Stimulated activated CD4-positive, alpha-beta T cell treated with anti-CD3 and anti-CD28 coated beads, Interleukin-1b, Interleukin-23, amount 100 ng/mL, for 4 hours (primary cell): Measurements from ENCODE around the gene MYLK4.

ENCODE experiments used
- DNase-seq, 2 donors: peaks; one replicate each; pipeline ENCODE4 v3.0.0-alpha.2; 2020; ENCODE audit warnings: low read depth in 2 of 2

MYLK4 gene

DNA sequence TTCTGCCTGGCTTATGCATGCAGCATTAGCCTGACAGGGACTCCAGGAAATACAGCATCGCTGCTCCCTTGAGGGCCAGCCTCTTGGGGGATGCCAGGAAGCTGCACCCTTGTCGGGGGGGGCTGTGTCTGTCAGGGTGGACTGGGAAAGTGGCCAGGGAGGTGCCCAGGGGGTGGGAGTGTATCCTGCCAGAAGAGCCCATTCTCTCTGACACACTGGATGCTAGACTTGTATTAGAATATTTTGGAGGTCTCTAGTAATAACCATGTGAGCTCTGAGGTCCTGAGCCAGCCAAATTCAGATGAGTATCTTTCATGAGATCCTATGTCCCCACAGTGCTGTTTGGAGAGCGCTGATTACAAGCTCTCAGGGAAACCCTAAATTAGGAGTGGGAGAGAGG is 89.1 kb downstream of the MYLK4 start:
- DNase-seq, result no peak

DNA sequence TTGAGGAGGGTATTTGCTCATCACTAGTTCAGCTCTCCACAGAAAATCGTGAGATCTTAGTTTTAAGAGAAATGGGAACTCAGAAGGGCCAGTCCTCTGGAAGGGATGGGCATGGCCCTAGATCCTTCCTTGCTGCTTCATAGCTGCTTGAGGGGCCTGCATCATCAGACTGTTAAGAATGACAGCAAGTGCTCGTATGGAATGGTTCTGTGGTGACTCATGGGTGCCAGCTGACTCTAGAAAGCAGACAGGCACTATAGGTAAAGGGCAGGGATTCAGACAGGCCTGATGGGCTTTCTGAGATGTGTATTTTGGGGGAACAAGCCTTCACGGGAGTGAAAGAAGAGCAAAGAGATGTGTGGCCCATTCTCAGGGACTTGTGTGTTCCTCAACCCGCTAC is 90.8 kb downstream of the MYLK4 start:
- no peak for DNase-seq

DNA sequence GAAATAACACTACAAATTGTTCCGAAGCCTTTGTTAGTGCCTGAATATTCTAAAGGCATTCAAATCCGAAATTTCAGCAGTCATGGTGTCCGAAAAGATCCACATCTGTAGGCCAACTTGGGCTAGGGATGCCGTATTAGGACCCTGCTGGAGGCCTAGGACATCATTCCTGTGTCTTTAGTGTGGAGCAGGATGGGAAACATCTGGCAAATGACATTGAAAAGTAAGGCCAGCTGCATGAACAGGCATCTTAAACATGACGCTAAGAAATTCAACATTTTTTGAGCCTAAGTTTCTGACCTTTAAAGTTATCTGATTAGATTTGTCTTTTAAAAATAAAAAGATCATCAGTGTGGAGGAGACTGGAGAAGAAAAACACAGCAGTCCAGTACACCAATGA is 91.3 kb downstream of the MYLK4 start:
- no peak for DNase-seq

DNA sequence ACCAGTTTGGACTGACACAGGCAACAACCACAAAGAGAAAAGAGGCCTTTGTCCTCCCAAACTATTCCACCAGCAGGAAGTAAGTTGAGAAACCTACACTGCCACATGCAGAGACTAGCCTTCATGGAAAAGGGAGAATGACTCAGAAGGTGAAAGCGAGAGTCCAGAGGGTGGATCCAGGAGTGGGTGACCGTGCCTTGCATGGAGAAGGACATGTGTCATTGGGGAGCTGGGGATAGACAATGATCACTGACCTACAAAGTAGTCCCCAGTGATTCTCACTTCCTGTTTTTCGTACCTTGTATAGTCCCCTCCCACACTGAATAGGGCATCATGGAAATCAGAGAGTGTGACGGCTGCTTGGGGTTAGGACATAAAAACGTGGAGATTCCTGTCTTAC is 91.9 kb downstream of the MYLK4 start:
- DNase-seq, result no peak

DNA sequence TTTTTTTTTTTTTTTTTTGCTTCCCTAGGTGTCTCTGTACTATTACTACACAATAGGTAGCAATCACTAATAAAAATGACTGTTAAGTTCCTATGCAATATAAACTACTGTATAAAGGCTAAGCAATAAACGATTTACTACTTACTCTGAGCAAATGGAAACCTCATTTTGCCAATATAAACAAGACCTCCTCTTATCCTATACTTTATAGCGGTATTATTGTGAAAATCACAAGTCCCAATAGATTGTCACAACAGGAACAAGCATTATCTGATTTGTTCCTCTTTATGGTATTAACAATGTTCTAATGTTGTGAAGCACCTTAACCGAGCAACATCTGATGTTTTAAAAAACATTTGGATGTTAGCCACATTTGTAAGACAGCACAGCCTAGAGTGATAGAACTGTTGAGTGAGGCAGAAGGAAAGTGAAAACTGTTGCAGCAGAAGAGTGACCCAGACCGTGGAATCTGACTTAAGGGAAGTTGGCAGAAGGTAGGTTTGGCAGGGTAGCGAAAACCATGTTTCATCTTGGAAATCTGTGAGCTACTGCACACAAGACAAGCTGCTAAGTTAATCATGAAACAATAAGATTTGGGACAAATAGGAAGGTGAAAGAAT is 94.2 kb downstream of the MYLK4 start:
- no peak for DNase-seq

DNA sequence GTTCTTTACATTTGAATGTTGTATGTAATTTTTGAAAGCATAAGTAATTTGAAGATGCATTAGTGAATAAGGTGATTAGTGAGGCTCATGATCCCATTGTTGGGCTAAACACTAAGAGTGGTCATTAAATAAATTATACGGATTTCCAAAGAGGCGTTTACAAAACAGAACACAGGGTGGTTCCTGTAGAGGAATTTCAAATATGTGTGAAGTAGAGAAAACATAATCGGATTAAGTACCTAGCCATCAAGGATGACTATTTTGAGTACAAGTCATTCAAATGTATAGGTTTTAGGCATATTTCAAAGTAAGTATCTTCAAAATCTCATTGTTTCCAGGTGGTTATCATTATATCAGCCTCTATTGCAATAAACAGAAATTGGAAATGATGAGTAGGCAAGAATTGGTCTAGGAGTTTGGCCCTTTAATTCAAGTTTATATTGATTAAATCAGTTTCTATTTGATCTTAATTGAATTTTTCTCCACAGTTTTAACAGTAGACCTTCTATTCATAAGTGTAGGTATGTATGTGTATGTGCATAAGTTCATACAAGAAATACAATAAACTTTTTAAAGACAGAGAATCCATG is 94.8 kb downstream of the MYLK4 start:
- no peak for DNase-seq

DNA sequence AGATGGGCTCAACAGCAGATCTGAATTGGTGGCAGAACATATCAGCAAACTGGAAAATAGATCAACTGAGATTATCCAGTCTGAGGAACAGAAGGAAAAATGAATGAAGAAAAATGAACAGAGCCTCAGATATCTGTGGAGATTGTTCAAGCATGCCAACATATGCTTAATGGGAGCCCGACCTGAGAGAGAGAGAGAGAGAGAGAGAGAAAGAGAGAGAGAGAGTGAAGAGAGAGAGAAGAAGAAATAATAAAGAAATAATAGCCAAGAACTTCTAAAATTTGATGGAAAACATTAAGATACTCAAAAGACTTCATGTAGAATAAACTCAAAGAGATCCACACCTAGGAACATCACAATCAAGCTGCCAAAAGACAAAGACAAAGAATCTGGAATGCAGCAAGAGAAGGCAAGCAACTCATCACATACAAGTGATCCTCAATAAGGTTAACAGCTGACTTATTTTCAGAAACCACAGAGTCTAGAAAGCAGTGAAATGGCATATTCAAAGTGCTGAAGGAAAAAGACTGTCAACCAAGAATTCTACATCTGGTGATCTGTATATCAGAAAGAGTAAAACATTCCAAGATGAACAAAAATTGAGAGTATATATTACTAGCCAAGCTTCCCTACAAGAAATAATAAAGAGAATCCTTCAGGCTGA is 97.2 kb downstream of the MYLK4 start:
- no peak for DNase-seq

DNA sequence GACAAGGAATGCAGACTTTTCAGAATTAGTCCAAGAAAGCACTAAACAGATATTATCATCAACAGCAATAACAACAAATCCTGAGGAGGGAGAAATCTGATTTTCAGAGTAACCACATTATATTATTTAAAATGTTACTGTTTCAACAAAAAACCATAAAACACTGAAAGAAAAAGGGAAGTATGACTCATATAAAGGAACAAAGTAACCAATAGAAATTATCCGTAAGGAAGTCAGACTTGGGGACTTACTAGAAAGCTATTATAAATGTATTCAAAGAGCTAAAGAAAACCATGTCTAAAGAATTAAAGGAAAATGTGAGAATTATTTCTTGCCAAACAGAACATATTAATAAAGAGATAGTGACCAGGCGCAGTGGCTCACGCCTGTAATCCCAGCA is 98.1 kb downstream of the MYLK4 start:
- DNase-seq, result no peak

DNA sequence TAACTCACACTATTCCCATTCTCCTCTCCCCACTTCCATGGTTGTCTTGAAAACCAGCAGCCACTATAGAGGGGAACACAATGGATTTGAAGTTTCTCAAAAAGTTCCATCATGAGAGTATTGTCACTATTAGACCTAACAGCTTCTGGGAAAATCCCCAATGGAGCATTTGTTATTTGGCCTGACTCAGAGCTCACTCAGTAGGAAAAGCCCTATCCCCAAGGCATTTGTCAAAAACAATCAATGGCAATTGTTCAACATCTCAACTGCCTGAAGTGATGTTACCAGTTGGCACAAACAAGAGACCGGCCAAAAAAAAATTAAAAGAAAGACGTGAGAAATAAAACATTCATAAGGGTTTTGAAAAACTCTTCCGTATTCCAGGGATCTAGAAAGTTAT is 98.8 kb downstream of the MYLK4 start:
- DNase-seq, result no peak

DNA sequence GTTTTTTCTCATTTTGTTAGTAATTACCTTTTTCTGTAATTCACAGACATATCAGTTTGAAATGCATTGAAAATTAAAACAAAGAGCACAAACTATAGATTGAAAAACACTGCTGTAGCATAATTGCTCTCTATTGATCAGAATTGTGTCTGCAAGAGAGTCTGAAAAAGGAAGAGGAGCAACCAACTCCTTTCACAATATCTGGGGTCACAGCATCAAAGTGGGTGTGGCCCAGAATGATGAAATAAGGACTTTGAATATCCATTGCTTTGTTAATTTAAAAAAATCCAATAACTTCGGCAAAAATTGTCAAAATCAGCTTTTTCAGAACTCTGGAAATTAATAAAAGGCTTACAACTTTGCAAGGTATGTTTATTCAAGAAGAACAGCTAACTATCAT is 99.2 kb downstream of the MYLK4 start:
- DNase-seq, result no peak

DNA sequence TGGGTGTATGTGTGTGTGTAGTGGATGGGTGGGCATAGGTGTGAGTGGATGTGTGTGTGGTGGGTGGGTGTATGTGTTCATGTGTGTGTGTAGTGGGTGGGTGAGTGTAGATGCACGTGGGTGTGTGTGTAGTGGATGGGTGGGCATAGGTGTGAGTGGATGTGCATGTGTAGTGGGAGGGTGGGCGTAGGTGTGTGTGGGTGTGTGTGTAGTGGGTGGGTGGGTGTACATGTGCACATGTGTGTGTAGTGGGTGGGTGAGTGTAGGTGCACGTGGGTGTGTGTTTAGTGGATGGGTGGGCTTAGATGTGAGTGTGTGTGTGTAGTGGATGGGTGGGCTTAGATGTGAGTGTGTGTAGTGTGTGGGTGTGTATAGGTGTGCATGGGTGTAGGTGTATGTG is 104.4 kb downstream of the MYLK4 start:
- DNase-seq, result no peak

DNA sequence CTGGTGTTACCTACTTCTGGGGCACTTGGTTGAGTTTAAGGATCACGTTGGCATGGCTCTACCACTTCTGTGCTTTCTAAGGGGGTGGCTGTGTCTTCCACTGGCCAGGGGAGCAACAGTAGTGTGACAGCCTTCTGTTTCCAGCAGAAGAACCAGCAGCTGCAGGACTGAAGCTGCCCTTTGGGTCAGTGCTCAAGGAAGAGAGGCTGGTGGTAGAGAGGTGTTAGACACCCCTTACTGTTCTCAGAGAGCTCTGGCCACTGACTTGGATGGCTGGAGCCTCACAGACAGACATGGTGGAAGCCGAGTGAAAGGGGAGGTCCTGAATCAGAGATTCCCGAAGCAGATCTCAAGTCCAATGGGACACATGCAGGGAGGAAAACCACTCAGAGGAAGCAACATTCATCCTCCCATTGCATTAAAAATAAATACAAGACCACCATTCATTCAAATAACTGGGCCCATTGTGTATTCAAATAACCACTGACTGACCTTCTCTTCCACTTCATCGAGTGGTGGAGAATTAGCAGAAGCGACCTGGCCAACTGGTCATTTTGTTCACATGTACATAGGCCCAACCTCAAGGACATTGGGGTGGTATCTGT is 106.7 kb downstream of the MYLK4 start:
- DNase-seq, result no peak

DNA sequence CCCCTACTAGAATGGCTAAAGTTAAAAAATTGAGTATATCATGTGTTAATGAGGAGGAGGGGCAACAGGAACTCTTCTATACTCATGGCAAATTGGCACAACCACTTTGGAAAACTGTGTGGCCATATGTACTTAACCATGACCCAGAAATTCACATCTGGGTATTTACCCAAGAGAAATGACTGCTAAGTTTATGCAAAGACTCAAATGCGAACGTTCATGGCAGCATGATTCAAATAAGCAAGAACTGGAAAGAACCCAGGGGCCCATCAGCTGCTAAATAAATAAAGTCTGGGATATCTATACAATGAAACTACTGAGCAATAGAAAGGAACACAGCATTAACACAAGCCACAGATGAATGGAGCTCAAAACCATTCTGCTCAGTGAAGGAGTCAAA is 107.6 kb downstream of the MYLK4 start:
- no peak for DNase-seq

DNA sequence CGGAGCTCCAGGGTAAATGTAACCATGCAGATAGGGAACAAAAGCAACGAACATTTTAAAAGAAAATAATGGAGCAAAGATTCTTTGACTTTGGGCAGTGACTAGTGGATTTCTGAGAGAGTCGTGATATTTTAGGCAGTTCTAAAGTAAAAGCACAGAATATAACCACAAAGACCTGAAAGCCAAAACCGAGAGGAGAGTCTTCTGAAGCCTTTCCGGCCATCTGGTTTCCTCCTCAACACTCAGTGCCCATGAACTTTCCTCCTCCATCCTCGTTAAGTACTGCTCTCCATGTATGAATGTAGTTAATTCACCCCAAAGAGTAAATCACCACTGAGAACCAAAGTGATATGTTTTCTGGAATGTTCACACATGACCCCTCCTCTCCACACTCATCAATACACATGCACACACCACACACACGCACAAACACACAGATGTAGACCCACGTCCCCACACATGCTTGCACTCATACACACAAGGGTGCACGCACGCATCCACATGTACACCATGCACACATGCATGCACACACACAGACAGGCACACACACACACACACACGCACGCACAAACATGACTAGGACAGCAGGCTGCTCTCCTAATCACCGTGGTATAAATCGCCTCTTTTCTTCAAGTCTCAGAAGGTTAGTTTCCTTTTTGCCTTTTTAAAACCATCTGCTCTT is 109.5 kb downstream of the MYLK4 start:
- DNase-seq, result no peak

DNA sequence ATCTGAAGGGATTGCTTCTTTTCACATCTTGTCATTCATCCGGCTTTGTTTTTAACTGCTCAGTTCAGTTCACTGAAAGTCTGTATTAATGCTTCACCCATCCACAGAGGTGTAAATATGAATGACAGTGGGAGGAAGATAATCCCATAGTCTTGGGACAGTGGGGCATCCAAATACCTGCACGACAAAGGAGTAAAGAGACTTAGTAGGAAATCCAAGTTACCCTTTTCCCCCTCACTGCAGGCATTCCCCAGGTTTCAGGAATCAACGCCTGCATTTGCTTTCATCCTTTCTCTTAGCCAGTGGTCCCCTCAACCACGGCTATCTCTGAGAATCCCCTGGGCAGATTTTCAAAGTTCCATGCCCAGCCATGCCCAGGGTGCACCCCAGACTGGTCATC is 110.2 kb downstream of the MYLK4 start:
- no peak for DNase-seq

DNA sequence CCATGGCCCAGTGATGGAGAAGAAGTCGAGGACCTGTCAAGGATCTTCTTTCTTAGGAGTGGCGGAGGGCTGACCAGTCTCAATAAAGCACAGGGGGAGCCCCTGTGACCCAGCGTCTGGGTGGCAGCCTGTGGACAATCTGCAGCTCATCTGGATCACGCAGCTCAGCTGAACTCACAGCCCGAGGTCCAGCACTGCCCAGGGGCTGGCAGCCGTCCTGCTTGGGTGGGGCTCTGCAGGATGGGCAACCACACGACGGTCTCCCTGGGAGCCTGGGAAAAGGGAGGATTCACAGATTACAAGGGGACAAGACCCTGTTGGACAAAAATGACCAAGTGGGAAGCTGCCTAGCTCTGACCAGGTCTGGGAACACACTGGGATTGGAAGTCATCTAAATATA is 110.8 kb downstream of the MYLK4 start:
- no peak for DNase-seq

DNA sequence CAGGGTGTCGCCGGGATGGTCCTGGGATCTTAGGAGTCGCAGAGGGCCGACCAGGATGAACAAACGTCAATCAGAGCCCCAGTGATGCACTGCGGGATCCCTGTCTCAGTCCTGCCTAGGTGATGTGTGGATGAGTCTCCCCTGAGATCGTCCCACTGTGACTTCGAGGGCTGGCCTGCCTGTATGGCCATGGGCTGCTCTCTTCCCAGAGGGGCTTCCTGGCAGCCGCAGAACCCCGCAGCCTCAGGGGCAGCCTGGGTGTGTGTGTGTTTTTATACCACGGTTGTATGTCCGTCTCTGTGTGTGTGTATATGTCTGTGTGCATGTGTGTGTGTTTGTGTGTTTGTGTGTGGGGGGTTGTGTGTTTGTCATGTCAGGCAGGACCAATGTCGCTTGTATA is 111.6 kb downstream of the MYLK4 start:
- DNase-seq, result no peak

DNA sequence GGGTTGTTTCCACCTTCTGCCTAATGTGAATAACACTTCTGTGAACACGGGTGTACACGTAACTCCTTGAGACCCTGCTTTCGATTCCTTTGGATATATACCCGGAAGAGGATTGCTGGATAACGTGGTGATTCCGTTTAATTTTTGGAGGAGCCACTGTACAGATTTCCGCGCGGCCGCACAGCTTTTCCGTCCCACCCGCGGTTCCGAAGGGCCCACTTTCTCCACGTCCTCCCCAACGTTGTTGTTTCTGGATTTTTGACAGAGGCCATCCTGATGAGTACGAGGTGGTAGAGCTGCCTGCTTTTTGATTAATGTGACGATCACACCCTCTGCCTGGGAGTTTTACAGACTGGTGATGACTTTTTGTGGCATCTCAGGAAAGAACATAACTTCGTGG is 114.0 kb downstream of the MYLK4 start:
- DNase-seq, result no peak

DNA sequence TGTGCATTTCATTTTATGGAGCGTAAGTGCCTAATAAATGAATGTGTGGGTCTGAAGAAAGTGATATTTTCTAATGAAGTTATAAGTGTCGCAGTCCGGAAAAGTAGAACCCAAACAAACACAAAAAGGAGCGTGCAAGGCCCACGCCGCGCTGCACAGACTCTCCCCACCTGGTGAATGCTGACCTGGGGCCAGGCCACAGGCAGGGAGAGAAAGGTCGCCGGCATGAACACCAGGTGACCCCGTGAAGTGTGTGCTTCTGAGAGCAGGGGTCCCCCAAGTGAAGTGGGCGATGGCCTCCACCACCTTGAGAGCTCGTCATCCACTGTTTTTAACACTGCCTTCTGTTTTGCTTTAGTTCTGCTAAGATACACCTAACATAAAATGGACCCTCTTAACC is 114.8 kb downstream of the MYLK4 start:
- DNase-seq, result no peak

DNA sequence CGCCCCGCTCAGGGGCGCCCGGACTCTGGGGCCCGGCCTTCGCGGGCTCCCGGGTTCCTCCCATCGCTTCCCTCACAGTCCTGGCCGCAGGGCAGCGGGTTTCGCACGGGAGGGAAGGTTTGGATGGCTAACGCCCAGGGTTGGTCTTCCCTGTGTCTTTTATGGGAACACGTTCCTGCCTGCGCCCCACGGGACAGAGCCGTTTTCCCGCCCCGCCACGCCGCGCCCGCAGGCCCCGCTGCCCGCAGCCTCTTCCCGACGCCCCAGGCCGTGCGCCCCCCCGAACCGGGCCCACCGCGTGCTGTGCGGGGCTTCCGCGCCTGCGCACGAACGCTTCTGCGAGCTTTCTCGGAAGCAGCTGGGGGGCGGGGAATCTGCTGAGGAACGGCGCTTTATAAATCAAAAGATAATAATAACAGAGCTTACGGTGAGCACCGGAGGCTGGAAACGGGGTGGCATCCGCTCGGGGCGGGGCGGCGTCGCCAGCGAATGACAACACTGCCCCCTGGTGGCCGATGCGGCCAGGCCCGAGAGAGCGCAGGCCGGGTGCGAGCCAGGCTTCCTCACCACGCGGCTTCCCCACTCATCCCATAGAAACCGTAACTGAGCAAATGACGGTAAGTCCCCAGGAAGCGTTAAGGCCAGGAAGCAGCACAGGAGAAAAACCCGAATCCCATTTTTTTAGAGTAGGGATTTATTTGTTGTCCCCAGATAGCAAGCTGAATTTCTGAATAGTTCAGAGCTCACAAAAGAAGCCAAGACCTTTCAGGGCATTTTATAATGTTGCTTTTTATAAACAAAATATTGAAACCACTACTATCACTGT is 116.4 kb downstream of the MYLK4 start:
- peak; percentile 87 to 88 for DNase-seq

DNA sequence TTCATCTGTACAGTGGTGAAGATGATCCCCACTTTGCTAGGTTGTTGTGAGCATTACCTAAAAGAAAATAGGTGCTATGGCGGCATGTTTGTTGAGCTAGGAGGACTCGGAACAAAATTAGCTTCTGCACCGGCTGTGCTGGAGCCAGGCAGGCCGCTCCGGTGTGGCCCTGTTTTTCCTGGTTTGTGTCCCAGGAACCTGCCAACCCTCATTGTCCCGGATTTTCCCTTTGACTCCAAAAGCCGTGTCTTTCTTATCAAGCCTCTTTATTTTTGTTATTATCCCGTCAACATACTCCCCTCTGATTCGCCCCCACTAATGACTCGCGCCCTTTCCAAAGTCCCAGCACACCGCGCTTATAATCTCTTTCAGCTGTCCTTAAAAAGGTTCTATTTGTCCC is 117.0 kb downstream of the MYLK4 start:
- DNase-seq, result no peak
